Nephron progenitor cell (in vitro differentiated cells): Measurements from ENCODE around the gene TARBP2.

Source experiments
- DNase-seq: peaks from one replicate; pipeline ENCODE4 v3.0.0; 2021
- H3K27ac Mint-ChIP-seq: 2 replicates; pipeline ENCODE4 v1.8.0; 2021; ENCODE audit warnings: mild to moderate bottlenecking, moderate library complexity, mixed read lengths
- H3K27me3 Mint-ChIP-seq: 2 replicates; pipeline ENCODE4 v1.8.0; 2021; ENCODE audit warnings: mild to moderate bottlenecking, low read depth, mixed read lengths; ENCODE audit not compliant: poor library complexity
- H3K36me3 Mint-ChIP-seq: 2 replicates; pipeline ENCODE4 v1.8.0; 2021; ENCODE audit warnings: low read depth, mixed read lengths
- H3K4me1 Mint-ChIP-seq: 2 replicates; pipeline ENCODE4 v1.8.0; 2021; ENCODE audit warnings: mixed read lengths
- H3K4me3 Mint-ChIP-seq: 2 replicates; pipeline ENCODE4 v1.8.0; 2021; ENCODE audit warnings: mild to moderate bottlenecking, moderate library complexity, mixed read lengths
- H3K9me3 Mint-ChIP-seq: 2 replicates; pipeline ENCODE4 v1.8.0; 2021; ENCODE audit warnings: mild to moderate bottlenecking, moderate library complexity, mixed read lengths
- CTCF ChIP-seq: fragments of 200-600 bp; sonication (generic); IDR thresholded peaks from 2 replicates; pipeline ENCODE4 v1.5.0; 2021; ENCODE audit warnings: antibody characterized with exemption

The TARBP2 gene

GRCh38 chr12:53505086-53505485 is 4.0 kb downstream of the TARBP2 start:
- H3K36me3 Mint-ChIP-seq: peaks cover 11% of the 10 kb centered on the region
- H3K4me3 Mint-ChIP-seq: no peak overlapping the region

GRCh38 chr12:53505555-53506449 is 4.7 kb downstream of the TARBP2 start:
- Mint-ChIP-seq H3K27ac (no peak overlapping the region), H3K9me3 (no peaks in the 10 kb centered on the region), H3K4me3 (no peak overlapping the region), H3K4me1 (peaks cover 17% of the 10 kb centered on the region), H3K36me3 (peaks cover 11% of the 10 kb centered on the region), H3K27me3 (peaks cover 4% of the 10 kb centered on the region)
- no peak for DNase-seq
- no peak for TF ChIP-seq CTCF

More at GRCh38 chr12:53505086-53505485, 4.0 kb downstream of the TARBP2 start:
- no peak for DNase-seq
- Mint-ChIP-seq H3K4me1 (peaks cover 21% of the 10 kb centered on the region), H3K27me3 (peaks cover 4% of the 10 kb centered on the region), H3K27ac (peak overlapping the region; percentile 82), H3K9me3 (no peaks in the 10 kb centered on the region)
- TF ChIP-seq CTCF: no peak

GRCh38 chr12:53506450-53506785 is 5.3 kb downstream of the TARBP2 start:
- Mint-ChIP-seq H3K27ac (no peak overlapping the region), H3K27me3 (peaks cover 4% of the 10 kb centered on the region), H3K9me3 (no peaks in the 10 kb centered on the region), H3K36me3 (peaks cover 13% of the 10 kb centered on the region), H3K4me3 (no peak overlapping the region), H3K4me1 (peaks cover 17% of the 10 kb centered on the region)
- no peak for TF ChIP-seq CTCF
- DNase-seq: no peak

GRCh38 chr12:53506881-53507602 is 6.0 kb downstream of the TARBP2 start, which contains the start of gene NPFF:
Gene NPFF, minus strand, starts transcription at chr12:53507484. Its CDS starts 10 bp downstream, at chr12:53507474.
- H3K4me1 Mint-ChIP-seq: peaks cover 12% of the 10 kb centered on the region
- H3K4me3 Mint-ChIP-seq: no peak within 1 kb of the TSS
- peaks cover 16% of the 10 kb centered on the region for H3K36me3 Mint-ChIP-seq

GRCh38 chr12:53507603-53507885 is 6.5 kb downstream of the TARBP2 start:
- Mint-ChIP-seq H3K9me3 (no peaks in the 10 kb centered on the region), H3K27me3 (peaks cover 5% of the 10 kb centered on the region), H3K4me3 (no peak overlapping the region), H3K27ac (peak overlapping the region; percentile 54), H3K4me1 (peaks cover 7% of the 10 kb centered on the region), H3K36me3 (peaks cover 16% of the 10 kb centered on the region)
- TF ChIP-seq CTCF: no peak
- DNase-seq: no peak

More at GRCh38 chr12:53506881-53507602, 6.0 kb downstream of the TARBP2 start, which contains the start of gene NPFF:
- DNase-seq: no peak
- Mint-ChIP-seq H3K27me3 (peaks cover 4% of the 10 kb centered on the region), H3K27ac (peak within 1 kb of the TSS; percentile 54), H3K9me3 (no peaks in the 10 kb centered on the region)
- TF ChIP-seq CTCF: no peak
